Effector CD4-positive, alpha-beta T cell (primary cell): ENCODE data around the gene TTLL11.

ENCODE experiments used
- DNase-seq: peaks from one replicate; pipeline ENCODE4 v3.0.0-alpha.2; 2020

The TTLL11 gene

DNA sequence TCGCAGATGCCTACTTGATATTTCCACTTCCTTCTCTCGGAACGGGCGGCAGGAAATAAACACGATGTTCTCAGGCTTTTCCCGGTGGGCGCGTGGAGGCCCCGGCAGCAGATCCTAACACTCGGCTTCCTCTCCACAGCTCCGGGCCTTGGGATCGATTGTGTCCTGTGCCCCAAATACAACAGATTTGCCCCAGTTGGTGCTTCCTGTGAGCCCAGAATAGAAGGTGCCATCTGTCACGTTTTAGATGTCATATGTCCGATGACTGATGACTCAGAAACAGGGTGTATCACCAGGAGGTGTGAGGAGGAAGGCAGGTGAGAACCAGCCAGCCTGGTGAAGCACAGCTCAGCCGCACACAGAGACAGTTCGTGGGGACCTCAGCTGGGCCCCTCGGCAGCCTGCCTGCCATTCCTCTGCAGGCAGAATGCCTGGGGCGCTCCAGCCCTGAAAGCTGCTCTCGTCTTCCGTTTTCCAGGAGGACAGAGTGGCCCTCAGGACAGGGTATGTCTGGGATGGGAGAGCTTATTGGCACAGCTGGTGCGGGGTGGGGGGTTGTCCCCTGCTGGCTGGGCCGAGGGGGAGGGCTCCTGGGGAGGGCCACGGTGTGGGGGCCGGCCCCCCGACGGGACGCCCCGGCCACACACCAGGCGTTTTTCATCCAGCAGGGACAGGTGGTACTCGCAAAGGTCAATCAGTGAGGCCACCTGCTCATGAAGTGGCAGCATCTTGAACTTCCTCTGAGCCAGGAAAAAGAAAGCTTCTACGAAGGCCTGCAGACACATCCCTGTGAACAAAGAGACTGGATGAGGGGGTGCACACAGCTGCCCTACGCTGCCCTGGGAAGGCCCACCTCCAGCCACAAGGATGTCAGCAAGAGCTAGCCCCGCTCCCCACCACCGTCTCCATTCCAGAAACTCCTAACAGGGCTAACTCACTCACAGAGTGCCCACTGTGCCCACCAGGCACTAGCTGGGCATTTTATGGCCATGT is 270.7 kb downstream of the TTLL11 start:
- no peak for DNase-seq

DNA sequence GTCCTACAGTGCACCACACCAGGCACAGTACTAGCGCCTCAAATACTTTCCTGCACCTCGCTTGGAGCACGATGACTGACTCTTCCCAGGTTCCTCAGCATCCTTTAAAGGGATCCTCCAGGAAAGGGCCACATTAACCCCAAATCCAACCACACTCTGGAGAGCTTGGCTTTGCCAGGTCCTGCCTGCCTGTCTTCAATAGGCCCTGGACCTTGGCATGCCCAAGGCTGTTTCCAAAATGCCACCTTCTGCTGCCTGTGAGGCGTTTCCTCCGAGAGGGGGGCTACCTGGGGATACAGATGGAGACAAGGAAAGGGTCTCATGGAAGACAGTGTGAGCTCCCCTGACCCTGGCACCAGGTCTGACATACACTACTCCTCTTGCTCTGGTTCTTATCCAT is 271.8 kb downstream of the TTLL11 start:
- DNase-seq, result no peak

DNA sequence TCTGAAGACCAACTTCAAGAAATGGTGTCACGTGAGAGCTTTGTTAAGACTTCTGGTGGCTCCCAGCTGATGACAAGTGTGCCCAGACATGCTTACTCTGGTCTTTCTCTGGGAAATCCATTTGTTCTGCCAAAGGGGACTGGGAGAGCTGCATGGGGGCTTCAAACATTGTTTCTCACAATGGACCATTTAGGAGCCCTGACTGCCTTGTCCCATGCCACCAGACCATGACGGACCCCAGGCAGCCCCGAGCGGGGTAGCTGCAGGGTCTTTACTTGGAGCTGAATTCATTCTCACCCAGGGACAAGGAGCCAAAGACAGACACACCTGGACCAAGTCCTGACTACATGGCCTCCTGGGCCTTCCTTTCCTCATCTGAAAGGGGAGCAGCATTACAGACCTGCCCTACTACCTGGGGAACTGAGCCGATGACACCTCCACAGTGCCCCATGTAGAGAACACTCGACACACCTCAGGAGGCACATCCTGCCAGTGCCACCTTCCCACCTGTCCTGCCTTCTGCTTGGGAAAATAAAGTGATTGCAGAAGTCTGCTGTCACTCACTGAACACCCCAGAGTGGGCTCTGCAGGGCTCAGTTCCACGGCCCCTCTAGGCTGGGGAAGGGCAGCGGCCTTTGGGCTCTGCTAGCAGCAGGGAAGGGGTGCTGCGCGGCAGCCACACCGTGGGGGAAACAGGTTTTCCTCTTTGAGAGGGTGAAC is 272.7 kb downstream of the TTLL11 start:
- DNase-seq, result no peak

DNA sequence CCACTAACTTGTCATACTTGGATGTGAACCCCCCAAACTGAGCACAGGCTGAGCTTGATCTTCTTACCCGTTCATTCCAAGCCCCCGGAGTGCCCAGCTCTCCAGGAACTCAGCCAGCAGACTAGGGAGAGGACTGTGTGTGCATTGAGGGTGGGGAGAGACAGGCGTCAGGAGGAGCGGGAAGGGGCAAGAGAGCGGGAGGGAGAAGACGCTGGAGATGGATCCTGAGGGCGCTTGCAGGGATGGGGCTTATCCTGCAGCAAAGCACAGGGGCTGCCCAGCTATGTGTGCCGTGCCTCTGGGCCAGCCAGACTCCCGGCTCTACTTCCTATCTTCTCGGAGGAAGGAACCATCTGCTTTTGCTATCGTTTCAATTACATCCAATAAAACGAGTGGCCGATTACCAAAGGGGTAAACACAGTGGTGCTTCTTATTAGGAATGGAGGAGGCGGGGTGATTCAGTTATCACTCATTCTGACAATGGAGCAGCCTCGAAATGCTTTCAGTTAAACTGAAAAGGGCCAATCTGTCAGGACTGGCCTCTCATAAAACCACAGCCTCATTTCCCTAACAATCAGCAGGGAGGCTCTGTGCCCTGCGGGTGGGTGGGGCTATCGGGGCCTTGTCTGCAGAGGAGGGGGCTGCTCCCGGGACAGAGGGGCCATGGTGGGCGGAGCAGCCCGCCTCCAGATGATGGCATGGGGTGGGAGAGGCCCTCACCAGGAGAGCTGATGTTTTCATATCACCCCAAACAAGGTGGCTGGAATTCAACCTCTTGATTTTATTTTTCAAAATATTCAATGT is 273.5 kb downstream of the TTLL11 start:
- no peak for DNase-seq

DNA sequence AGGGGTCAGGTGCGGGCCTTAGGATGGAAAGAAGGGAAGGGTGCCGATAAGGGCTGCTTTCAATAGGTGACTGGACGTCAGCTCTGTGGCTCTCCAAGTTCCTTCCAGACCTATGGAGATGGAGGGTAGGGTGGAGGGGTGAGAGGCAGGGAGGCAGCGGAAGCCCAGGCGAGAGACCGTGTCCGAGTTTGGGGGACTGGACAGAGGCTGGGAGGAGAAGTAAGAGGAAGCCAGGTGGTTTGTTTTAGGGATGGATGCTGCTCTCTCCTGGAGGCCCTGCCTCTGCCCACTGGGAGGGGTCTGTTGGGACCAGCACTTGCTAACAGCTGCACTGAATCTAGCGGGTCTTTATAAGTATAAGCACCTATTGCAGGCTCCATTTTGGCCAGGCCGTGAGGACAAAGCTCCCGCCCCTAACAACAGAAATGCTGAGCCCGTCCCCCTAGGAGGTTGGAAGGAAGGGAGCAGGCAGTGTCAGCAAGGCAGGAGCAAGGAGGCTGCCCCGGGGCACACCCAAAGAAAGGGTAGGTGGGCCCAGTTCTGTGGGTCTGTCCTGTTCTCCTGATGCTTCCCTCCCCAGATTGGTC is 274.2 kb downstream of the TTLL11 start:
- DNase-seq, result no peak

DNA sequence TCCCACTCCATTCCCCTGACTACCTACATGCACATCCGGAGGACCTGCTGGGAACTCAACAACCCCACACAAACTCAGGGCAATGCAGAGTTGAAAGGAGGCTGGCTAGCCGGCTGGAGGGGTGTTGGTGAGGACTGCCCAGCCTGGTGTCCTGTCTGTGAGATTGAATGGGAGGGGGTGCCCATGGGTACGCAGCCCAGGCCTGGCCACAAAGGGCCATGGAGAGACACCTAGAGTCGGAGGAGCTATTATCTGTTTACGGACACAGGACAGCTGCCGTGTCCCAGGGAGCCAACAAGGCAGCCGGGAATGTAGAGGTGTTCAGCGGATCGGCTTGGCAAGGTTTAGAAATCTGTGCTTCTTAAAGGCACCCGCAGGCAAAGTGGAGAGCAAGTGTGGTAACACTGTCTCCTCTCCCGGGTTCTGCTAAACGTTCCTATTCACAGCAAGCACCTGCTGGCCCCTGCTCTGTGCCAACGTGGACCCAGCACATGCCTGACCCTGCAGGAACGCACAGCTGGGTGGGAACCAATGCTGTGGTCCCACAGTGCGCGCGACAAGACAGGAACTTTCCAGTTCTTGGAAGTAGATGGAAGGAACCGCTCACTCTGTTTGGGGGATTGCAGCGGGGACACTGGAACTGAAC is 275.0 kb downstream of the TTLL11 start:
- DNase-seq, result no peak

DNA sequence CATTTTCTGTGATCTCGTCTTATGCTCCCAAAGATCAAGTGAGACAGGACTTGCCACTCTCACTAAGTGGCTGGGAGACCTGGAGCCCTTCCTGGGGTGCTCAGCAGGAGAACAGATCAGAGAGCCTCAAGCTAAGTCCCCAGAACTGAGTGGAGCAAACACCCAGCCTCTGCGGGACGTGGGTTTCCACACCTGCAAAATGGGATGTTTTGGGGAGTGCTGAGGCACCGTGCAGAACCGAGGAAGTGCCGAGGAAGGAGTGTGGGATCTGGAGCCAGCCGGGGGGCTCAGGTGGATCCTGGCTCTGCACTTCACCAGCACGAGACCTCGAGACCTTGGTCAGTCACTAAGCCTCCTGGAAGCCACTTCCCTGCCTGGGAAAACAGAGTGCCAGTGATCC is 275.6 kb downstream of the TTLL11 start:
- DNase-seq, result no peak

DNA sequence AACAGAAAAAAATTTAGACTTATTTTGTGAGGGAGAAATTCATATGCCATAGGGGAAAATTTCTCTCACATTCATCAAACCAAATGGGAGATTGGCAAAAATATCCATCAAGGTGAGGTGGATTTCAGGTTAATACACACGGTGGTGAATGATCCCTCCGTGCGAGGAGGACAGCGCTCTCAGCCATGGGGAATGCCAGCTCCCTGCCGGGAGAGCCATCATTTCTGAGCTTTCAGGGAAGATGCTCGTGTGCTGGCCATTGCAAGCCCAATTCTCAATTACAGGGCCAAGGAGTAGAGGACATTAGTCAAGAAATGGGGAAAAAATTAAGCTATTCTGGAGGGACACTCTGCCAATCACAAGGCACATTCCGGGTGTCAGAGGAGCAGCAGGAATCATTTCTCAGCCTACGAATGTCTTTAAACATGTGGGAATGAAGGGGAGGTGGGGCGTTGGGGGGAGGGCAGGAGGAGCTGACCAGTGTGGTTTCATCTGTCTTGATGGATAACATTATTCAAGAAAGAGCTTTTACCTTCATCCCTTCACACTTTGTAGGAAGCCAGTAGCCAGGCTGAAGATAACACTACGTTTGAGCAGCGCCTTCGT is 276.2 kb downstream of the TTLL11 start:
- no peak for DNase-seq

DNA sequence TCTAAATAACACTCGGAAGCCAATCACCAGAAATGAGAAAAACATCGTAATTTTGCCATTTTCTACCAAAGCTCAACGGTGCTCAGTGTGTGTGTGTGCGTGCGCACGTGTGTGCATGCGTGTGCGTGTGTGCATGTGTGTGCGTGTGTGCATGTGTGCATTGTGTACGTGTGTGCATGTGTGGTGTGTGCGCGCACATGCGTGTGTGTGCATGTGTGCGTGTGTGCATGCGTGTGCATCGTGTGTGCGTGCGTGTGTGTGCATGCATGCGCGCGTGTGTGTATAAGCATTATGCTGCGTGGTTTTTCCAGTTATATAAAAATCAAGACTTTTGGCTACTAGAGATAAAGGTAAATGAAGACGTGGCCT is 276.7 kb downstream of the TTLL11 start:
- no peak for DNase-seq

DNA sequence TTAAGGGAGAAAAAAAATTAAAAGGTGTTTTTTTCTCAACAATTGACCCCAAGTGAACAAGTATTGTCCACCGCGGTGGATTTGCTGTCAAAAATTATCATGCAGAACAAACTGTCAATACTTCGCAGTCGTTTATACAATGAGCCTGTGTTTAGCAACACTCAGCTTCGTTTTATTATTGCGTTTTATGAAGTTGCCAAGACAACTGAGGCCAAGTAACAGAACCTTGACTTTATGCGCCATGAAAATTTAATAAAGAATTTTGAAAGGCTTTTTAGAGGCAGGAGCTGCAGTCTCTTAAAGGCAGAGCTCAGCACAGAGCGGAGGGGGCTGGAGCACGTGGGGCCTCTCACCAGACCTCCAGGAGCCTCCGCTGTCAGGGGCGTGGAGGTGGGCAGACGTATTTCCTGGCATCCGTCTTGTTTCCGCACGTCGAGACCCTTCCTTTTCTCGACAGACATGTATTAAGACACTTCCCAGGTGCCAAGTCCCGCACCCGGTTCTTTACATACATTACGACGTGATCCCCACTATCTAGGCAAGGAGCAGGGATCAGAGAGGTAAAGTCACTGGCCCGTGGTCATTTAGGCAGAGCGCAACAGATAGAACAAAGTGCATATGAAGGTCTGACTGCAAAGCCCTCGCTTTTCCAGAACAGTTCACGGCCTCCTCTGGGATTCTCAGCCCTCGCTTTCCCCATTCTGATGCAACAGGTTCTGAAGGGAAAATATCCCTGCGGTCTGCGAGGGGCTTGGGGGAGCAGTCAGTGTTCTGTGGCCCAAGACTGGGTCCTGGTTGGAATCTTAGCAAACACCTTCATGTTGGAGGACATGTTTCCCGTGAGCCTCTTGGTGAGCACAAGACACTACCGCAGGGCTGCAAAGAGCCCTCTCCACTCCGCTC is 277.3 kb downstream of the TTLL11 start:
- no peak for DNase-seq

DNA sequence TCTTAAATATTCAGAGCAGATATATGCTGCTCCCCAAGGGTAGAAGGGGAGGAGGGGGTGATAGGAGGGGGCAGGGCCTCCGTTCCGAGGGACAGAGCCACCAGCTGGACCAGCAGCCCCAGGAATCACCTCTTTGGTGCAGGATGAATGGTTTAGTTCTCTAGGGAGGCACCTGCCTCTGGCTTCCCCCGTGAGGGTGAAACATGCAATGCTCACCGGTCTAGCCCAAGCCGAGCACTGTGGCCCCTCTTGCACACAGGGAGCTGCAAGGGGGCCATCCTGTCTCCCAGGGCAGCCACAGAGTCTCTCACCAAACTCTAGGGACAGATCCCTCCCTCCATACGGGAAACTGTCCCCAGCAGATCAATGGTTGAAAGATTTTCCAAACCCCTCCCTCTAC is 278.0 kb downstream of the TTLL11 start:
- no peak for DNase-seq

DNA sequence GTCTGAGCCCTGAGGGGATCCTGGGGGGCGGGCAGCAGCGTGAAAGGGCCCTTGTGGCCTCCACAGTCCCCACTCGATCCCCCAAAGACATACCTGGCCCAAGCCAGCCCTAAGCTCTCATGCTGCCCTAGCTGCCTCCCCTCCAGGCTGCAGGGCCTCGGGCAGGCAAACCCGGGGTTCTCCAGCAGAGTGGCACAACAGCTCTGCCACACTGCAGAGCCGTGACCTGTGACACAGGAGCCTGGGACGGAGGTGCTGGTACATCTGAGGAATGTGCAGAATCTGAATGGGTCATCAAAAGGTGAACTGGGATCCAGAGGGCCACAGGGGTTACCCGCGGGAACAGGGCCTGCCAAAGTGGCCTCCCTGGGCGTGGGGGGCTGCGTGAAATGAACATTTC is 278.5 kb downstream of the TTLL11 start:
- DNase-seq, result no peak

DNA sequence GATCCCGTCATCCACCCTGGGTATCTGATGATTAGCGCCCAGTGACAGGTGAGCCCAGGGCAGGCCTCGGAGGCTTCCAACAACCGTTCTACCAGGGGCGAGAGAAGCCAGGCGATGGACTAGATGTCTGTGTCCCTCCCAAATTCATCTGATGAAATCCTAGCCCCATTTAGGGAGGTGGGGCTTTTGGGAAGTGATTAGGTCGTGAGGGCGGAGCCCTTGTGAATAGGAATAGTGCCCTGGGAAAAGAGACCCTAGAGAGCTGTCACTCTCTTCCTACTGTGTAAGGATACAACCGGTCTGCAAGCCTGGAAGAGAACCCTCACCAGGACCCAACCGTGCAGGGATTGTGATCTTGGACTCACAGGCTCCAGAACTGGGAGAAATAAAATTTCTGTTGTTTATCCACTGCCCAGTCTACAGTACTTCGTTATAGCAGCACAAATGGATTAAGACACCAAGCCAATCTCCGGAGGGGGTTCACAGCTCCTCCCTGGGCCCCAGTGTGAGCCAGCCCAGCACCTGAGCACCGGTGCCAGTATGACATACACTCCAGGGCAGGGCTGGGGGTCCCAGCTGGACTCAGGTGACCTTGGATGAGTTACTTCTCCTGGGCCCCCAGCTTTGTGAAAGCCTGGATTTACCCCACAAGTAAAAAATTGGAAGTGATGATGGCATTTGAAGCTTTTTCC is 279.4 kb downstream of the TTLL11 start:
- DNase-seq, result no peak

DNA sequence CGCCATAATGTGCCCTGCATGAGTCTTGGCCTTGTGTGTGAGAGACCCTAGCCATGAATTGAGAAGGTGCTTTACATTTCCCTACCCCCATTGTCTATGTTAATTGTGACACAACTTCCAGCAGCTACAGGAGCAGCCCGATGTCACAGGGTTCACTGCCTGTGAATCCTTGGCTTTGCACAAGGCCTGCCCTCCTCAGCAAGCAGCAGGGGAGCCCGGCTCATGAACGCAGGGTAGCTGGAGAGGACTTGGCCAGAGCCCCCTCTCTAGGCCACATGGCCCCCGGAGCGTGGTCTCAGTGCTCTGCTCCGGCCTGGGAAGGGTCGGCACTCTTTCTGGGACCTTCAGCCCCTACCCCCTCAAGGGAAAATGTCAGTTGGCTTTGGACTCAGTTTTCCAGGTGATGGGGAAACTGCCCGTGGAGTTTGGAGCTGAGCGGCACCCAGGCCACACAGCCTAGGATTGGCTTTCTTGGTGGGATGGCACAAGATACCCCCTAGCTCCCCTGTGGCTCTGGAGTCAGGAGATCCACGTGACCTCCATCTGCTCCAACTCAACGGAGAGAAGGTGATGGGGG is 280.9 kb downstream of the TTLL11 start:
- DNase-seq, result no peak

DNA sequence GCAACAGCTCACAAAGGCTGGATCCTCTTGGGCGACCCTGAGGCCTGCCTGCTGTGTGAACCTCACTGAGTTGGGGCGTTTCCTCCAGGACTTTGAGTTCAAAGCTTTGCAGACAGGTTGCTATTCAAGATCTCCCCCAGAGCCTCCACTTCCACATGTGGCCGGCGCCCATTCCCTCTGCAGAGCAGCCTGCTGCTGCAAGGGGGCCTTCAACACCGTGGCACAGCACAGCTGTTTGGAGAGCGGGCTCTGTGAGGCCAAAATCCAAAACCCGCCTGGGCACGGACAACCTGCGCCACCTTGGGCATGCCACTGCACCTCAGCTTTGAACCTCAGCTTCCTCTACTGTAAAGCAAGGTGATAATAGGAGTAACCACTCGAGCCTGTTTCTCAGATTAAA is 281.4 kb downstream of the TTLL11 start:
- no peak for DNase-seq

DNA sequence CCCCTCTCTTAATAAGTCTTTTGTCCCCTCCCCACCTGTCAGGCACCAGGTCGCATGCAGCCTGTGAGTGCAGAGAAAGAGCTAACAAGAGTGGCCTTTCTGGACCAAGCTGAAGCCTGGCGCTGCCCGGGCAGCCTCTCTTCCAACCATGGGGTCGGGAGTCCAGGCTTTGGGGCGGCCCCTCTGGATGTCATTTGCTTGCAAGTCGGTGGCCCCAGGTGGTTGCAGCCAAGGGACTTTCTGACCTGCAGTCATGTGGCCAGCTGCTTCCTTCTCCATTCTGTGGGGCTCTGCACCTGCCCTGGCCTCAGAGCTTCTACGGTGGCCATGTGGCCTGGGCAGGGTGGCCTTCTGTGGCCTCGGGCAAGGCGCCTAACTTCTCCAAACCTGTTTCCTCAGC is 282.0 kb downstream of the TTLL11 start:
- DNase-seq, result no peak

DNA sequence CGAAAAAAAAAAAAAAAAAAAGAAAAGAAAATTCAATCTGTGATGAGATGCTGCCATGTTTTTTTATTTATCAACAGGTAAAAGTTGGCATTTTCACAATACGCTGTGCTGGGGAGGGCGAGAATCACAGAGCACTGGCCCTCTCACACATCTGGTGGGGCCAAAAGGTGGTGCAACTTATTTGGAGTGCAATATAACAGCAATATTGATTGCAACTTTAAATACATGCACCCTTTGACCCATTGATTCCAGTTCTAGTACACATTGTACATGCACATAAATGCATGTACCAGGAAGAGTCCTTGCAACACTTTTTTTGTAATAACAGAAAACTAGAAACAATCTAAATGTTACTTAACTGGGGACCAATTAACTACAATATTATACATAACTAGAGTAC is 282.6 kb downstream of the TTLL11 start:
- no peak for DNase-seq

DNA sequence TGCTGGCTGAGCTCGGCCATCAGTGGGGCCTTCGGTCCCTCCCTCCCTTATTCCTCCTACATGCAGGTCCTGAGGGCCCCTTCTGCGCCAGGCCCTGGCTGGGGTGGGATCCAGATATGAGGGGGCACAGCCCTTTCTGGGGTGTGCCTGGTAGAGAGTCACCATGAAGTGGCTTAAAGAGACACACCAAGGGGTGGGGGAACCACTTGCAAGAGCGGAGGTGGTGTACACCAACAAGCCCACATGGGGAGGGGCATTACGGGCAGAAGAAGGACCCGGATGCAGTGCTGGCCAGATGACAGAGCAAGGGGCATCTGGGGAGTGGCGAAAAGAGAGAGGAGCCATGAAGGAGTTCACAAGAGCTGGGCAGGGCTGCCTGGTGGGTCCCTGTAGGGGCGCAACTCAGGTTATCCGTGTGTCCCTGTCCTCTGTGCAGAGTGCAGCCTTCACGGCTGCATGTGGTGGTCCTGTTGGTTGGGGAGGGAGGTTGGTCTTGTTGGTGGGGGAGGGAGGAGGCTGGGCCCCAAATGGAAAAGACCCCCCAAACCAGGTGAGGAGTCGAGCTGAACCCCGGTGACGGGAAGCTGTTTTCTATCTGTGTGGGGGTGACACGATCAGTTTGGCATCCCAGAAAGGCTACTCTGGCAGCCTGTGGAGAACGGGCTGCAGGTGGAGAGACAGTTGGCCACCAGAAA is 283.6 kb downstream of the TTLL11 start:
- DNase-seq, result no peak

DNA sequence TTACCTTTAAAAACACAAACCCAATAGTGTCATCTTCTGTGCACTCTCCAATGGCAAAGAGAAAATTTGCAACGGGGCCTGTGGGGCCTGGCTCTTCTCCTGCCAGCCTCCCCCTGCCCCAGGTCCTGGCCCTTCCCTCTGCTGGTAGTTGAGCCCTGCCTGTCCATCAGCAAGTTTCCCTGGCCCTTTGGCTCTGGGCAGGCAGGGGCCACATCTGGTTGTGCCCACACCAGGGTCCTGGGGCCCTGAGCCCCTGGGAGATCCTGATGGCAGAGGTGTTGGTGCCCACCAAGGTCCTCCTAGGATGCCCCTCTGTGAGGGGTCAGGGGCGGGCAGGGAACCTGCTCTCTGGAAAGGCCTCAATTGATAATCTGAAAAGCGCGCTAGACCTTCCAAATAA is 284.3 kb downstream of the TTLL11 start:
- no peak for DNase-seq
